BJ (cell line): ENCODE data around the gene RAET1G. TPM values are rescaled to one million over a fixed set of nuclear protein-coding genes. Genes with fewer than 3 reads are reported as not detected.

Experiments used
- CTCF ChIA-PET: fragments of 350-600 bp; formaldehyde crosslinking; extraction: SDS; loops from one replicate; lab custom pipeline; 2021; ENCODE audit warnings: antibody characterized with exemption, inconsistent platforms; lab: Yijun Ruan, JAX
- POLR2A ChIA-PET: fragments of 300-600 bp; sonication (Branson Sonifier 250); formaldehyde crosslinking; extraction: SDS; loops from one replicate; lab custom pipeline; 2021; ENCODE audit warnings: antibody characterized with exemption; lab: Charles Lee
- DNase-seq: peaks from one replicate; pipeline ENCODE4 v3.0.0-alpha.2; 2011; ENCODE audit warnings: low read depth
- H3K27me3 ChIP-seq: 2 replicates; pipeline ENCODE4 v1.6.0; 2011; ENCODE audit warnings: low read length; ENCODE audit not compliant: control insufficient read depth, insufficient read depth
- H3K36me3 ChIP-seq: 2 replicates; pipeline ENCODE4 v1.5.1; 2011; ENCODE audit warnings: low read length; ENCODE audit not compliant: control insufficient read depth, insufficient read depth
- H3K4me3 ChIP-seq: 2 replicates; pipeline ENCODE4 v1.5.1; 2011; ENCODE audit warnings: low read depth, mild to moderate bottlenecking, control low read depth, low read length
- CTCF ChIP-seq: IDR thresholded peaks from 2 replicates; pipeline ENCODE4 v1.5.1; 2011; ENCODE audit warnings: low read depth, mild to moderate bottlenecking, control low read depth, inconsistent platforms, low read length, moderate library complexity; ENCODE audit not compliant: insufficient read depth
- polyA plus RNA-seq: library from polyadenylated mRNA; depleted of rRNA; stranded (reverse); fragments of >200 nt; gene quantifications from 2 replicates; pipeline ENCODE4 v1.2.3, GENCODE V29; 2011

The RAET1G gene
- polyA plus RNA-seq, 1 experiment: 1.1 TPM

DNA sequence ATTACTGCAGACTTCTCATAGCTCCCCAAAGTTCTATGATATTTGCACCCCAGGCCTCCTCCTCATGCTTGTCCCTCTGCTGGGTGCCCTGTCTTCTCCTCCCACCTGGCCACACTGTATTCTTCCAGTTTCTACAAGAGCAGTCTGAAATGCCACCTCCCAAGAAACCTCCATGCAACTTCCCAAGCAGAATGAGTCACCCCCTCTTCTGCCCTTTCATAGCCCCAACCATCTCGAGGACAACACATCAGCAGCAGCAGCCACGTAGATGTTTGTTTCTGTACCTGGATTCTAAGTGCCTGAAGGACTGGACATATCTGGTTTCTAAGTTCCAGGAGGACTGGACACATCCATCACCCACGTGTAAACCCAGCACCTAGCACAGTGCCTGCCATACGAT is 12.3 kb upstream of the RAET1G start:
- DNase-seq: no peak
- TF ChIP-seq CTCF: no peak

DNA sequence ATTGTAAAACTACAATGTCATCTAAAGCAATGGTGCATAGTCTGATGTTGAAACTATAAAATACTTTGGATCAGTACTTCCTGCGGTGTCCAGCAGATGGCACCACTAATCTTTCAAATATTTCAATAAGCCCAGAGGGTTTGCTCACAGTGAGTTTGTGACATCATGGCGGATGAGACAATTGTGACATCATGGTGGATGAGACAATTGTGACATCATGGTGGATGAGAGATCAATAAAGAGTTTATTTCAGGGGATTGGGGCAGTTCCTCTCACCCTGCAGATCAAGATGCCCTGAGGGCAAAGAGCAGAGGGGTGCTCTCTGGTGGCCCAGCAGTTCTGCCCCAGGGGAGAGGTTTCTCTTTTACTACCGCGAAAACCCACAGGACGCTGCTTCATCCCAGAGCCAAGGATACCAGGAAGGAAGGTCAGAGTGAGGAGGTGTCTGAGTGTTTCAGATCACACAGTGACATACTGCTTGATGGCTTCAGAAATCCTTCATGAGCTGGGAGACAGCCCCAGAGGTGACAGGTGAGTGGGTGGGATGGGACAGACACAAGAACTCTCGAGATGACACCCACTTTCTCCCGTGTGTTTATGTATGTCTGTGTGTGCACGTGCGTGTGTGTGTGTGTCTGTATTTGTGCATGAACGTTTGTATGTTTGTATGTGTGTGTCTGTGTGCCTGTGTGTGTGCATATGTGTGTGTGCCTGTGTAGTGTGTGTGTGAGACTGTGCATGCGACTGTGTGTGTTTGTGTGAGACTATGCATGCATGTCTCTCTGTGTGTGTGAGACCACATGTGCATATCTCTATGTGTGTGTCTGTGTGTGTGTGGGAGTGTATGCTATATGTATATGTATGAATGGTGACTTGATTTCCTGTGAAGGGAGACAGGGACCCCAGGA is 11.6 kb upstream of the RAET1G start:
- no peak for DNase-seq
- Histone ChIP-seq H3K4me3 (no peak overlapping the region), H3K27me3 (peaks cover 24% of the 10 kb centered on the region), H3K36me3 (no peaks in the 10 kb centered on the region)
- POLR2A ChIA-PET: no interaction called here
- TF ChIP-seq CTCF: peak; percentile 71
- CTCF ChIA-PET: interaction anchor here (1.1 to 2.8 kb wide), 3 partner anchors 8 to 82 kb away, joined by 3 to 24 read pairs (median 3); no protein-coding TSS in a partner anchor

More for the DNA sequence above, 12.3 kb upstream of the RAET1G start:
- Histone ChIP-seq H3K36me3 (no peaks in the 10 kb centered on the region), H3K27me3 (peaks cover 21% of the 10 kb centered on the region), H3K4me3 (no peak overlapping the region)
- ChIA-PET CTCF (interaction anchor here (1.1 to 2.8 kb wide), 3 partner anchors 8 to 81 kb away, joined by 3 to 24 read pairs (median 3); no protein-coding TSS in a partner anchor), POLR2A (no interaction called here)

DNA sequence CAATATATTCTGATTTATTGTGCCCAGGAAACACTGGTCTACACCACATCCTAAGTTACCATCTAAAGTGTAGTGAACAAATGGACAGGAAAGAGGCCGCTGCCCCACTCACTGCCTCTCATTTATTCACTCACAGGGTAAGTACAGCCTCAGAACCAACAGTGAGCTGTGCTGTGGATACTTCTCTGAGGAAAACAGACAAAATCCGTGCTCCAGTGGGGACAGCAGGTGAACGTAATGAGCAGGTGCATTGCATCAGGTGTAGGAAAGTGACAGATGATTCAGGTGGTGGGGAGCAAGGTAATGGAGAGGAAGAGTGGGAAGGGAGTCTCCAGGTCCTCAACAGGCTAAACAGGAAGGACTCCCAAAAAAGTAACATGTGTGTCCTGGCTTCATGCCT is 10.5 kb upstream of the RAET1G start:
- CTCF ChIA-PET: interaction anchor here (2.7 kb wide), 1 partner anchor 83 kb away, joined by 11 read pairs; no protein-coding TSS in a partner anchor
- H3K27me3 ChIP-seq: peaks cover 28% of the 10 kb centered on the region
- TF ChIP-seq CTCF: 0 out of 2 replicates have a peak, but pooled peaks have one; percentile 4
- no peak overlapping the region for H3K4me3 ChIP-seq
- POLR2A ChIA-PET: no interaction called here
- no peak for DNase-seq
- no peaks in the 10 kb centered on the region for H3K36me3 ChIP-seq

- CTCF ChIA-PET: interaction anchor here (0.6 to 2.7 kb wide), 3 partner anchors 28 to 395 kb away, joined by 3 to 11 read pairs (median 3); no protein-coding TSS in a partner anchor
- TF ChIP-seq CTCF: no peak
- Histone ChIP-seq H3K27me3 (peaks cover 28% of the 10 kb centered on the region), H3K4me3 (no peak overlapping the region), H3K36me3 (no peaks in the 10 kb centered on the region)
- POLR2A ChIA-PET: no interaction called here
- DNase-seq: no peak
These were observed 10.1 kb upstream of the RAET1G start for GRCh38 chr6:149933036-149933435.

- POLR2A ChIA-PET: no interaction called here
- Histone ChIP-seq H3K4me3 (no peak overlapping the region), H3K36me3 (no peaks in the 10 kb centered on the region), H3K27me3 (peaks cover 22% of the 10 kb centered on the region)
- CTCF ChIA-PET: interaction anchor here (0.6 to 2.7 kb wide), 3 partner anchors 26 to 185 kb away, joined by 3 to 11 read pairs (median 3); no protein-coding TSS in a partner anchor
- no peak for TF ChIP-seq CTCF
- no peak for DNase-seq
These were observed 8.6 kb upstream of the RAET1G start for GRCh38 chr6:149931501-149931900.
